ENCODE measurements around the gene DESI1. TPM values are rescaled to one million over a fixed set of nuclear protein-coding genes. Genes with fewer than 3 reads are reported as not detected.

Gene DESI1
- total and polyA plus RNA-seq, 8 donors, result 21.8 to 42.9 (median 27.1) TPM

- Histone ChIP-seq H3K27me3 (no peaks in the 10 kb centered on the region), H3K36me3 (peaks cover 0 to 100% of the 10 kb centered on the region in 2 donors), H3K9me3 (no peaks in the 10 kb centered on the region), H3K27ac (no peak overlapping the region), H3K4me1 (no peaks in the 10 kb centered on the region), H3K4me3 (no peak overlapping the region)
- intact Hi-C loops (cut with DNase I), result no loop called here
- no peak for TF ChIP-seq CTCF (IDR thresholded peaks at IDR 0.05)
- ATAC-seq, result no peak
- no peak for DNase-seq
These were observed 36.9 kb upstream of the DESI1 start for GRCh38 chr22:41657709-41658108.

GRCh38 chr22:41656556-41656955 is 35.7 kb upstream of the DESI1 start:
- intact Hi-C loops (cut with DNase I), result no loop called here
- Histone ChIP-seq H3K27me3 (no peaks in the 10 kb centered on the region), H3K4me3 (no peak overlapping the region), H3K36me3 (peaks cover 0 to 100% of the 10 kb centered on the region in 2 donors), H3K9me3 (no peaks in the 10 kb centered on the region), H3K27ac (no peak overlapping the region), H3K4me1 (no peaks in the 10 kb centered on the region)
- DNase-seq (peak in 1 of 4 donors; percentile 20), ATAC-seq (no peak)
- TF ChIP-seq CTCF (IDR thresholded peaks at IDR 0.05), result no peak

- intact Hi-C loops (cut with DNase I), result no loop called here
- Histone ChIP-seq H3K27ac (no peak overlapping the region), H3K36me3 (peaks cover 0 to 100% of the 10 kb centered on the region in 2 donors), H3K27me3 (no peaks in the 10 kb centered on the region), H3K4me1 (no peaks in the 10 kb centered on the region), H3K4me3 (no peak overlapping the region), H3K9me3 (no peaks in the 10 kb centered on the region)
- TF ChIP-seq CTCF (IDR thresholded peaks at IDR 0.05), result no peak
- ATAC-seq, result no peak
- no peak for DNase-seq
These were observed 33.5 kb upstream of the DESI1 start for GRCh38 chr22:41654322-41654721.

GRCh38 chr22:41650821-41651220 is 30.0 kb upstream of the DESI1 start:
- intact Hi-C loops (cut with DNase I), result no loop called here
- no peaks in the 10 kb centered on the region for H3K4me1 ChIP-seq
- peaks cover 0 to 99% of the 10 kb centered on the region in 2 donors for H3K36me3 ChIP-seq
- H3K27me3 ChIP-seq, result no peaks in the 10 kb centered on the region
- no peaks in the 10 kb centered on the region for H3K9me3 ChIP-seq
- DNase-seq (no peak), ATAC-seq (no peak)
- no peak overlapping the region for H3K27ac ChIP-seq
- no peak for TF ChIP-seq CTCF (IDR thresholded peaks at IDR 0.05)
- H3K4me3 ChIP-seq, result no peak overlapping the region

- DNase-seq (no peak), ATAC-seq (no peak)
- Histone ChIP-seq H3K27ac (no peak overlapping the region), H3K27me3 (no peaks in the 10 kb centered on the region), H3K36me3 (peaks cover 0 to 99% of the 10 kb centered on the region in 2 donors), H3K9me3 (no peaks in the 10 kb centered on the region), H3K4me1 (no peaks in the 10 kb centered on the region), H3K4me3 (no peak overlapping the region)
- intact Hi-C loops (cut with DNase I), result no loop called here
- no peak for TF ChIP-seq CTCF (IDR thresholded peaks at IDR 0.05)
These were observed 29.4 kb upstream of the DESI1 start for GRCh38 chr22:41650229-41650628.
